HG02763 (cell line): ENCODE results near the gene CACNA1D.
A peak's percentile ranks its signal among the peaks of the same experiment; 100 is the strongest.

Experiments
- ATAC-seq: cut with Tn5 transposase; IDR thresholded peaks from one replicate; pipeline ENCODE4 v1.9.1; 2021; ENCODE audit warnings: mild to moderate bottlenecking, moderate library complexity; ENCODE audit not compliant: unreplicated experiment

The CACNA1D gene

GRCh38 chr3:53803124-53803815 lies 308.9 kb downstream of the CACNA1D start:
- ATAC-seq: no peak

GRCh38 chr3:53803816-53804695 lies 309.6 kb downstream of the CACNA1D start:
- ATAC-seq: no peak

- peak; percentile 60 for ATAC-seq
Observed at GRCh38 chr3:53804697-53805462, 310.5 kb downstream of the CACNA1D start.

- ATAC-seq: no peak
Observed at GRCh38 chr3:53805463-53806159, 311.2 kb downstream of the CACNA1D start.

GRCh38 chr3:53806182-53807116 lies 312.0 kb downstream of the CACNA1D start:
- peak; percentile 40 for ATAC-seq

- peak; percentile 9 for ATAC-seq
Observed at GRCh38 chr3:53807117-53807810, 312.9 kb downstream of the CACNA1D start.

GRCh38 chr3:53808496-53808895 lies 314.1 kb downstream of the CACNA1D start:
- no peak for ATAC-seq

- no peak for ATAC-seq
Observed at GRCh38 chr3:53809267-53809666, 314.9 kb downstream of the CACNA1D start.

GRCh38 chr3:53809764-53810400 lies 315.5 kb downstream of the CACNA1D start:
- no peak for ATAC-seq

- no peak for ATAC-seq
Observed at GRCh38 chr3:53811143-53811927, 316.9 kb downstream of the CACNA1D start.

- no peak for ATAC-seq
Observed at GRCh38 chr3:53812434-53812833, 318.0 kb downstream of the CACNA1D start.

- ATAC-seq: no peak
Observed at GRCh38 chr3:53813229-53813628, 318.8 kb downstream of the CACNA1D start.

- no peak for ATAC-seq
Observed at GRCh38 chr3:53813876-53814275, 319.5 kb downstream of the CACNA1D start.

GRCh38 chr3:53815067-53815466 lies 320.7 kb downstream of the CACNA1D start:
- no peak for ATAC-seq

GRCh38 chr3:53815651-53816050 lies 321.2 kb downstream of the CACNA1D start:
- no peak for ATAC-seq

- ATAC-seq: no peak
Observed at GRCh38 chr3:53816425-53816824, 322.0 kb downstream of the CACNA1D start.

- no peak for ATAC-seq
Observed at GRCh38 chr3:53817211-53817610, 322.8 kb downstream of the CACNA1D start.

- no peak for ATAC-seq
Observed at GRCh38 chr3:53817809-53818208, 323.4 kb downstream of the CACNA1D start.
